Suprapubic skin (tissue), 3 donors: ENCODE measurements around the gene PDIA6.

Source experiments
- CTCF ChIP-seq, 2 donors: fragments of 200-600 bp in 1 of 2; fragments of 450-650 bp in 1 of 2; sonication (generic) in 1 of 2; IDR thresholded peaks; one replicate each; pipeline ENCODE4 v1.5.1; 2016 to 2019; ENCODE audit warnings: antibody characterized with exemption in 2 of 2, mild to moderate bottlenecking in 1 of 2, moderate library complexity in 1 of 2
- EP300 ChIP-seq: sonication (generic); formaldehyde crosslinking; IDR thresholded peaks from one replicate; pipeline ENCODE4 v1.6.1; 2017; ENCODE audit warnings: antibody characterized with exemption

DNA sequence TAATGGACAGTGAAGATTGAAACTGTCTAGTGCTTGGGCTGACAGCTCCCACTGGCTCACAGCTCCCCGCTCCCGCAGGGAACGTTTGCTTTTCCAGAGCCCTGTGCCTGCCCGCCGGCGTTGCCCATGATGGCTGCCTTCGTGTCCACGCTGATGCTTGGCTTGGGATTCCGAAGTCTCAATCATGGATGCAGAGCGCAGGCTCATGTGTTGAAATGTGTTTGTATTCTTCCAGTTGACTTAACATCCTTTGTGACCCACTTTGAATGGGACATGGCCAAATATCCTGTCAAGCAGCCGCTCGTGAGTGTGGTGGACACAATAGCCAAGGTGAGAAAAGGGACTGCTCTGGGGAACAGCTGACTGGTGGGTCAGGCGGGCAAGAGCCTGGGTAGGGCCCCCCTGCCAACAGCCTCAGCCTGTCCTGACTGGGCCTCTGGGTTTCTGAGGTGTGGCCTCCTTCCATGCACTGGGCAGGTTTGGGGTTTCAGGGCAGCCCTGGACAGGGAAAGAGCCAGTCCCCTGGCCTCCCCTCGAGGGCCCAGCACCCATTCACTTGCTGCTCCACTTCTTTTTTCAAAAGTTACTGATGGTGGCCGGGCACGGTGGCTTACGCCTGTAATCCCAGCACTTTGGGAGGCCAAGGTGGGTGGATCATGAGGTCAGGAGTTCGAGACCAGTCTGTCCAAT lies 48.3 kb downstream of the PDIA6 start:
- TF ChIP-seq CTCF (IDR thresholded peaks at IDR 0.05) (no peak), EP300 (no peak)
